ENCODE results near the gene TRIM17.
A peak's percentile ranks its signal among the peaks of the same experiment; 100 is the strongest.

The TRIM17 gene

DNA sequence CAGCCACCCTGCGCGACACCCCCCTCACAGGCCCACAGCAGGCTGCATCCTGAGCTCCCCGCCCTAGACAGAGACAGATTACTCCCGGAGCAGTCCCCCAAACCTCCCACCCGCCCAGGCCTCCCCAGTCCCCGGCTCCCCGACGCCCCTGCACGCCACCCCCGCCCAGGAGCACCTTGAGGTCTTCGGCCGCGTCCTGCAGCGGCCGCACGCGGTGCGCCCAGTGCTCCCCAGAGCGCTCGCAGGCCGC lies 10.8 kb downstream of the TRIM17 start:
- CTCF ChIA-PET: interaction anchor here (0.7 to 4.5 kb wide), 5 partner anchors 9 to 406 kb away, joined by 3 to 37 read pairs (median 5); no protein-coding TSS in a partner anchor
- DNase-seq (ENCODE audit: low read depth, low spot score): no peak
- peak overlapping the region; percentile 91 for H3K4me3 ChIP-seq (ENCODE audit: low read depth, low read length)
- POLR2A ChIA-PET: interaction anchor here (1.1 to 1.6 kb wide), 2 partner anchors 12 to 35 kb away, joined by 4 to 8 read pairs; no protein-coding TSS in a partner anchor
- TF ChIP-seq, protein P1, sequence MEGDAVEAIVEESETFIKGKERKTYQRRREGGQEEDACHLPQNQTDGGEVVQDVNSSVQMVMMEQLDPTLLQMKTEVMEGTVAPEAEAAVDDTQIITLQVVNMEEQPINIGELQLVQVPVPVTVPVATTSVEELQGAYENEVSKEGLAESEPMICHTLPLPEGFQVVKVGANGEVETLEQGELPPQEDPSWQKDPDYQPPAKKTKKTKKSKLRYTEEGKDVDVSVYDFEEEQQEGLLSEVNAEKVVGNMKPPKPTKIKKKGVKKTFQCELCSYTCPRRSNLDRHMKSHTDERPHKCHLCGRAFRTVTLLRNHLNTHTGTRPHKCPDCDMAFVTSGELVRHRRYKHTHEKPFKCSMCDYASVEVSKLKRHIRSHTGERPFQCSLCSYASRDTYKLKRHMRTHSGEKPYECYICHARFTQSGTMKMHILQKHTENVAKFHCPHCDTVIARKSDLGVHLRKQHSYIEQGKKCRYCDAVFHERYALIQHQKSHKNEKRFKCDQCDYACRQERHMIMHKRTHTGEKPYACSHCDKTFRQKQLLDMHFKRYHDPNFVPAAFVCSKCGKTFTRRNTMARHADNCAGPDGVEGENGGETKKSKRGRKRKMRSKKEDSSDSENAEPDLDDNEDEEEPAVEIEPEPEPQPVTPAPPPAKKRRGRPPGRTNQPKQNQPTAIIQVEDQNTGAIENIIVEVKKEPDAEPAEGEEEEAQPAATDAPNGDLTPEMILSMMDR (IDR thresholded peaks at IDR 0.05; ENCODE audit: insufficient read depth, low read length, missing control alignments): no peak

DNA sequence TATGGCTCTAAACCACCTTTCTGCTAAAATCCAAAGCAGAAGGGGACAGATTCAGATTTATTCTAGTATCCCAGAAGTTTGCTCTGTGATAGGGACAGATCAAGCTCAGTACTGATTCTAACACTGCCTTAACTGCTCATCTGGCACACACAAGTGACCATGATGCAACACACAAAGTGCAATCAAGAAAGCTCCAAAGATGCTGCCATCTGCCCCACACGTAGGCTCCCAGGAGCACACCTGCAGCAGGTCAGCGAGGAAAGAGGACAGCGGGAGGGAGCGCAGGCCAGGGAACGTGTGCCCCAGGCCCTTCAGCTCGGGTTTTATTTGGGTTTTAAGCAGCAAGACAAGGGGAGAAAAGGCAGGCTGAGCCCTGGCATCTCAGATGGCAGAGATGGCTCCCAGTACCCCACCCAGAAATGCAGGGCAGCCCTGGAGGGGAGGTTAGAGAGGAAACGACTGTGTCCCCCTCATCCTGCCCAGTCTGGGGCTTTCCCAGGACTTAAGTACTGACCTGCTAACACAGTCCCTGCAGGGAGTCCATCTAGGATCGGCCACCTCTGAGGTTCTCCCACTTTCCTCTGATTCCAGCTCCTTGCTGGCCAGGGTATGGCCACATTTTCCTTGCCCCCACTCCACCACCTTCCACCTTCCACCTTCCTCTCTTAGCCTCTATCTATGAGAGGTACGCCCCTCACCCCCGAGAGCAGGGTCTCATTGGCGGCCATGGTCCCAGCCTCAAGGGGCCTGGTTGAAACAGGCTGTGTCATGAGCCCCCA lies 11.3 kb downstream of the TRIM17 start:
- POLR2A ChIA-PET: interaction anchor here (0.7 to 1.1 kb wide), 2 partner anchors 35 to 240 kb away, joined by 3 to 4 read pairs; partner anchors contain the start of gene IBA57
- no peak for DNase-seq (ENCODE audit: low read depth, low spot score)
- CTCF ChIA-PET: interaction anchor here (0.7 to 4.5 kb wide), 6 partner anchors 10 to 1110 kb away, joined by 3 to 37 read pairs (median 4); no protein-coding TSS in a partner anchor
- H3K4me3 ChIP-seq (ENCODE audit: low read depth, low read length): peak overlapping the region; percentile 91
- TF ChIP-seq, protein P1 (IDR thresholded peaks at IDR 0.05; ENCODE audit: insufficient read depth, low read length, missing control alignments): no peak

GRCh38 chr1:228404107-228404720 lies 12.4 kb downstream of the TRIM17 start:
- POLR2A ChIA-PET: no interaction called here
- no peak overlapping the region; the same call in 1 of the 2 replicates for H3K4me3 ChIP-seq (ENCODE audit: low read depth, low read length)
- TF ChIP-seq, protein P1 (IDR thresholded peaks at IDR 0.05; ENCODE audit: insufficient read depth, low read length, missing control alignments): no peak
- no peak for DNase-seq (ENCODE audit: low read depth, low spot score)
- CTCF ChIA-PET: interaction anchor here (4.5 kb wide), 1 partner anchor 11 kb away, joined by 37 read pairs; no protein-coding TSS in a partner anchor

GRCh38 chr1:228403231-228403631 lies 13.4 kb downstream of the TRIM17 start:
- CTCF ChIA-PET: interaction anchor here (4.5 kb wide), 1 partner anchor 10 kb away, joined by 37 read pairs; no protein-coding TSS in a partner anchor
- H3K4me3 ChIP-seq (ENCODE audit: low read depth, low read length): no peak overlapping the region
- no peak for DNase-seq (ENCODE audit: low read depth, low spot score)
- TF ChIP-seq, protein P1 (IDR thresholded peaks at IDR 0.05; ENCODE audit: insufficient read depth, low read length, missing control alignments): no peak
- POLR2A ChIA-PET: no interaction called here

DNA sequence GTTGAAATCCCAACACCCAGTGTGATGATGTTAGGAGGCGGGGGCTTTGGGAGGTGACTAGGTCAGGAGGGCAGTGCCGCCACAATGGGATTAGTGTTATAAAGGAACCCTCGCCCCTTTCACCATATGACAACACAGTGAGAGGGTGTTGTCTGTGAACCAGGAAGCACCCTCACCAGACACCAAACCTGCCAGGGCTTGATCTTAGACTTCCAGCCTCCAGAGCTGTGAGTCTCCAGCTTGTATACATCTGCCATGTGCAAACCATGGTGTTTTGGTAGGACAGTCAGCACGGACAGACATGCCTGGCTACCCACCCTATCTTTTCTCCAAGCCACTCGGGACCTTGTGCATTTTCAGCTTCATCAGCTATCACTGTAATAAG lies 14.0 kb downstream of the TRIM17 start:
- no peak for DNase-seq (ENCODE audit: low read depth, low spot score)
- ChIA-PET POLR2A (no interaction called here), CTCF (interaction anchor here (4.5 kb wide), 1 partner anchor 9 kb away, joined by 37 read pairs; no protein-coding TSS in a partner anchor)
- TF ChIP-seq, protein P1 (IDR thresholded peaks at IDR 0.05; ENCODE audit: insufficient read depth, low read length, missing control alignments): no peak
- no peak overlapping the region for H3K4me3 ChIP-seq (ENCODE audit: low read depth, low read length)

All from AG04449 (cell line).